OCI-LY7 (cell line): ENCODE results near the gene OR1F1. TPM values are rescaled to one million over a fixed set of nuclear protein-coding genes. Genes with fewer than 3 reads are reported as not detected.
A peak's percentile ranks its signal among the peaks of the same experiment; 100 is the strongest.

Experiments used
- BruUV-seq: library from RNA; stranded (reverse); fragments of 400-500 nt; replicated peaks from 2 replicates; lab custom pipeline; 2021; lab: Mats Ljungman, UMichigan
- CTCF ChIA-PET: fragments of 300-600 bp; sonication (Branson Sonifier 250); formaldehyde crosslinking; loops from one replicate; lab custom pipeline; 2022; ENCODE audit warnings: antibody characterized with exemption; ENCODE audit not compliant: unreplicated experiment; lab: Charles Lee
- POLR2A ChIA-PET: fragments of 300-600 bp; sonication (Branson Sonifier 250); formaldehyde crosslinking; loops from one replicate; lab custom pipeline; 2022; ENCODE audit warnings: antibody characterized with exemption; lab: Charles Lee
- DNase-seq: peaks from one replicate; pipeline ENCODE4 v3.0.0-alpha.2; 2015; ENCODE audit warnings: low spot score
- H2AFZ ChIP-seq: fragments of 200-600 bp; sonication (generic), shearing (Covaris generic); 2 replicates; pipeline ENCODE4 v1.6.1; 2014; ENCODE audit warnings: mild to moderate bottlenecking, antibody characterized with exemption, low read length, moderate library complexity
- H3K27ac ChIP-seq: fragments of 200-600 bp; sonication (generic); 2 replicates; pipeline ENCODE4 v1.5.1; 2014; ENCODE audit warnings: mixed run types, low read depth, mild to moderate bottlenecking, moderate library complexity, low read length, inconsistent platforms; ENCODE audit not compliant: poor library complexity, severe bottlenecking
- H3K36me3 ChIP-seq: fragments of 200-600 bp; sonication (generic); 2 replicates; pipeline ENCODE4 v1.6.1; 2014; ENCODE audit warnings: mild to moderate bottlenecking, antibody characterized with exemption, low read length, moderate library complexity, mixed read lengths; ENCODE audit not compliant: insufficient read depth
- H3K4me1 ChIP-seq: fragments of 200-600 bp; sonication (generic); 2 replicates; pipeline ENCODE4 v1.5.1; 2014; ENCODE audit warnings: mild to moderate bottlenecking, low read length; ENCODE audit not compliant: insufficient read depth, poor library complexity, severe bottlenecking
- H3K4me2 ChIP-seq: fragments of 200-600 bp; sonication (generic); 2 replicates; pipeline ENCODE4 v1.6.1; 2014; ENCODE audit warnings: mild to moderate bottlenecking, low read length
- H3K4me3 ChIP-seq: fragments of 200-600 bp; sonication (generic); 2 replicates; pipeline ENCODE4 v1.5.1; 2014; ENCODE audit warnings: mild to moderate bottlenecking, low read depth, low read length; ENCODE audit not compliant: poor library complexity, severe bottlenecking
- H3K79me2 ChIP-seq: fragments of 200-600 bp; sonication (generic); 2 replicates; pipeline ENCODE4 v1.6.1; 2016; ENCODE audit warnings: low read depth, mild to moderate bottlenecking, low read length, moderate library complexity, mixed read lengths; ENCODE audit not compliant: insufficient read depth
- H3K9me2 ChIP-seq: fragments of 200-600 bp; sonication (generic); 2 replicates; pipeline ENCODE4 v1.6.1; 2016; ENCODE audit warnings: mild to moderate bottlenecking, low read length, mixed read lengths; ENCODE audit not compliant: insufficient read depth
- H3K9me3 ChIP-seq: fragments of 200-600 bp; sonication (generic); 2 replicates; pipeline ENCODE4 v1.6.1; 2014; ENCODE audit warnings: mild to moderate bottlenecking, mixed run types, low read length, mixed read lengths
- H4K20me1 ChIP-seq: fragments of 200-600 bp; sonication (generic); 2 replicates; pipeline ENCODE4 v1.6.1; 2014; ENCODE audit warnings: mild to moderate bottlenecking, antibody characterized with exemption, low read length, moderate library complexity, mixed read lengths; ENCODE audit not compliant: insufficient read depth
- EZH2phosphoT487 ChIP-seq: fragments of 200-600 bp; sonication (generic); IDR thresholded peaks from 2 replicates; pipeline ENCODE4 v1.6.1; 2018; ENCODE audit warnings: low read depth, borderline replicate concordance, mild to moderate bottlenecking, mixed run types, antibody characterized with exemption, low read length, moderate library complexity, mixed read lengths
- intact Hi-C: fragments of 100-400 bp; cut with micrococcal nuclease; formaldehyde crosslinking; loops from one replicate; pipeline ENCODE4 v1.10.0; 2022; ENCODE audit not compliant: unreplicated experiment
- total RNA-seq, 2 experiments: library from RNA; depleted of rRNA in 1 of 2; stranded (reverse); fragments of >200 nt in 1 of 2; shearing (Covaris generic) in 1 of 2; gene quantifications; 2 replicates each; pipeline ENCODE4 v1.2.3, GENCODE V29; 2014 to 2022
- TF ChIP-seq, protein P1 (sequence below): fragments of 200-600 bp; sonication (generic); conservative IDR thresholded peaks from 2 replicates; pipeline ENCODE4 v1.5.1; 2014; ENCODE audit warnings: mild to moderate bottlenecking, antibody characterized with exemption, low read length, moderate library complexity, mixed read lengths

The OR1F1 gene
- total RNA-seq, 2 experiments from 2014 or later = not detected

- BruUV-seq = no TSS peak
- no peaks in the 10 kb centered on the region for H3K79me2 ChIP-seq
- no peaks in the 10 kb centered on the region for H4K20me1 ChIP-seq
- ChIA-PET POLR2A (interaction anchor here (0.7 to 1.1 kb wide), 3 partner anchors 24 to 169 kb away, joined by 3 to 4 read pairs (median 4); partner anchors contain the start of gene ZNF213), CTCF (interaction anchor here (0.6 kb wide), 1 partner anchor 467 kb away, joined by 8 read pairs; no protein-coding TSS in a partner anchor)
- intact Hi-C loops = loop anchor here (10.0 kb wide), 3 partner anchors 107 to 467 kb away; partner anchors contain the start of gene CLUAP1
- TF ChIP-seq, protein P1, sequence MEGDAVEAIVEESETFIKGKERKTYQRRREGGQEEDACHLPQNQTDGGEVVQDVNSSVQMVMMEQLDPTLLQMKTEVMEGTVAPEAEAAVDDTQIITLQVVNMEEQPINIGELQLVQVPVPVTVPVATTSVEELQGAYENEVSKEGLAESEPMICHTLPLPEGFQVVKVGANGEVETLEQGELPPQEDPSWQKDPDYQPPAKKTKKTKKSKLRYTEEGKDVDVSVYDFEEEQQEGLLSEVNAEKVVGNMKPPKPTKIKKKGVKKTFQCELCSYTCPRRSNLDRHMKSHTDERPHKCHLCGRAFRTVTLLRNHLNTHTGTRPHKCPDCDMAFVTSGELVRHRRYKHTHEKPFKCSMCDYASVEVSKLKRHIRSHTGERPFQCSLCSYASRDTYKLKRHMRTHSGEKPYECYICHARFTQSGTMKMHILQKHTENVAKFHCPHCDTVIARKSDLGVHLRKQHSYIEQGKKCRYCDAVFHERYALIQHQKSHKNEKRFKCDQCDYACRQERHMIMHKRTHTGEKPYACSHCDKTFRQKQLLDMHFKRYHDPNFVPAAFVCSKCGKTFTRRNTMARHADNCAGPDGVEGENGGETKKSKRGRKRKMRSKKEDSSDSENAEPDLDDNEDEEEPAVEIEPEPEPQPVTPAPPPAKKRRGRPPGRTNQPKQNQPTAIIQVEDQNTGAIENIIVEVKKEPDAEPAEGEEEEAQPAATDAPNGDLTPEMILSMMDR = no peak
- no peak for TF ChIP-seq EZH2phosphoT487
- DNase-seq = no peak
- no peak overlapping the region for H3K27ac ChIP-seq
- H3K4me3 ChIP-seq = peak overlapping the region; percentile 80
- H3K9me3 ChIP-seq = no peaks in the 10 kb centered on the region
- no peaks in the 10 kb centered on the region for H3K9me2 ChIP-seq
- H3K4me2 ChIP-seq = peak overlapping the region; percentile 94
- peaks cover 19% of the 10 kb centered on the region for H3K4me1 ChIP-seq
- H2AFZ ChIP-seq = peak overlapping the region; percentile 84; the same call in 1 of the 2 replicates
- no peaks in the 10 kb centered on the region for H3K36me3 ChIP-seq
Observed at GRCh38 chr16:3158026-3158509, 29.9 kb upstream of the OR1F1 start.

GRCh38 chr16:3158510-3159314 is 29.3 kb upstream of the OR1F1 start:
- TSS peak; percentile 89 for BruUV-seq
- TF ChIP-seq, protein P1 = no peak
- no peak for TF ChIP-seq EZH2phosphoT487

More at GRCh38 chr16:3158510-3159314, 29.3 kb upstream of the OR1F1 start:
- Histone ChIP-seq H3K9me2 (no peaks in the 10 kb centered on the region), H3K4me2 (peak overlapping the region; percentile 94), H3K27ac (peak overlapping the region; percentile 57), H3K36me3 (no peaks in the 10 kb centered on the region), H2AFZ (peak overlapping the region; percentile 84; the same call in 1 of the 2 replicates), H3K79me2 (no peaks in the 10 kb centered on the region), H3K4me3 (peak overlapping the region; percentile 80), H3K9me3 (no peaks in the 10 kb centered on the region), H3K4me1 (peaks cover 19% of the 10 kb centered on the region), H4K20me1 (no peaks in the 10 kb centered on the region)
- POLR2A ChIA-PET = interaction anchor here (0.7 to 1.0 kb wide), 3 partner anchors 9 to 168 kb away, joined by 3 to 4 read pairs (median 3); no protein-coding TSS in a partner anchor
- CTCF ChIA-PET = interaction anchor here (0.6 kb wide), 1 partner anchor 466 kb away, joined by 8 read pairs; no protein-coding TSS in a partner anchor
- DNase-seq = peak; percentile 88
- intact Hi-C loops = loop anchor here (10.0 kb wide), 3 partner anchors 106 to 466 kb away; partner anchors contain the start of gene CLUAP1
